Skin epidermis (tissue), 12 donors: ENCODE results near the gene AGBL4.

Experiments used
- H3K27ac ChIP-seq, 21 experiments: fragments of 200-600 bp; sonication (generic) in 11 of 21; one replicate each; pipeline ENCODE4 v1.5.0; 2020; ENCODE audit warnings: mild to moderate bottlenecking in 3 of 21, inconsistent platforms in 2 of 21, moderate library complexity in 2 of 21
- H3K4me3 ChIP-seq, 7 experiments: fragments of 200-600 bp; sonication (generic) in 2 of 7; one replicate each; pipeline ENCODE4 v1.5.0; 2020; ENCODE audit warnings: inconsistent platforms in 2 of 7, mild to moderate bottlenecking in 2 of 7, moderate library complexity in 1 of 7

AGBL4 gene

DNA sequence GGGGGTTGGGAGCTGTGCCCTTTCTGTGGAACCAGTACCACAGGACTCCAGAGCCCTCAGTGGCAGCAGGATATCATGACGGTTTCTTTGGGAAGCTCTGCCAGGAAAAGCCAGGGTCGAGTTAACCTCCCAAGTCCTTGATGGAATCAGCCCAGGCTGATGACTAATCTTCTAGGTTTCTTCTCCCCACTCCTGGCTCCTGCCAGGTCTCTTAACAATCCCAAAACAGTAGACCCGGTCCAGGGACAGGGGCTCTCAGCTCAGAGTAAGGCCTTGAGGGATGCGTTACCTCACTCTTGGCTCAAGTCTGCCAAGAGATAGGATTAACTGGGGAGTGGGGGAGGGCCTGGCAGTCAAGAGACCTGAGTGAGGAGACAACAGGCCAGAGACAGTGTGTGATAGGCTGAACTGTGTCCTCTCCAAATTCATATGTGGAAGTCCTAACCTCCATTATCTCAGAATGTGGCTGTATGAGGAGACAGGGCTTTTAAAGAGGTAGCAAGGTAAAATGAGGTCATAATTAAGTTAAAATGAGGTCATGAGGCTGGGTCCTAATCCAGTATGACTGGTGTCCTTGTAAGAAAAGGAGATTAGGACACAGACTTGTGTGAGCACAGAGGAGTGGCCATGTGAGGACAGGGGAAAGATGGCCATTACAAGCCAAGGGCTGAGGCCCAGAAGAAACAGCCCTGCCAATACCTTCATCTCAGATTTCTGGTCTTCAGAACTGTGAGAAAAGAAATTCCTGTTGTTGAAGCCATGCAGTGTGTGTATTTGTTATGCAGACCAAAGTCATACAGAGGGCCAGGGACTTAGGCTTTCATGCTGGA lies 1342.1 kb downstream of the AGBL4 start:
- H3K4me3 ChIP-seq: no peak overlapping the region
- peak overlapping the region in 1 of 21 experiments; percentile 7 for H3K27ac ChIP-seq

DNA sequence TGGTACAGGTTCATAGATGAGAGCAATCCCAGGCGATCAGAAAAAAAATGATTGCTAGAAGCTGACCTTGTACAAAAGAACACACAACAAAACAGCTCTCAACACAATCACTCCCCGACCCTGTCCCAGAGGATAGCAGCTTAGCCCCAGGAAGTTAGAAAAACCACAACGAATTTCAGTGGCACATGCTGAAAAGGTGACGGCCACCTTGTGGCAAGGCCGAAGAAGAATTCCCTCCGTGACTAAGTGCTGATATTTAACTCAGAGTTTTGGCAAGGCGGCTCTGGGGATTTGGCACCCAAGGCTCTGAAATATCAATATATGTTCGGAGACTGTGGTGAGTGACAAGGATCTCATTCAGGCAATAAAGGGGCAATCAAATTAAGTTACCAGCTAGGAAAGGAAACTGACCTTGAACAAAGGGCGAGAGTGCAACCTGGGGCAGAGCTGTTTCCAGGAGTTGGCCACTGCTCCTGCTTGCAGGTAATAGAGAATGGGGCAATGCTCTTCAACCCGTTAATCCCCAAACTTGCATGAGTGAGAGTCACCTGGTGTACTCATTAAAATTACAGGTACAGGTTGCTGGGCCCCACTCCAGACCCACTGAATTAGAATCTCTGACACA lies 1343.2 kb downstream of the AGBL4 start:
- no peak overlapping the region for H3K27ac ChIP-seq

DNA sequence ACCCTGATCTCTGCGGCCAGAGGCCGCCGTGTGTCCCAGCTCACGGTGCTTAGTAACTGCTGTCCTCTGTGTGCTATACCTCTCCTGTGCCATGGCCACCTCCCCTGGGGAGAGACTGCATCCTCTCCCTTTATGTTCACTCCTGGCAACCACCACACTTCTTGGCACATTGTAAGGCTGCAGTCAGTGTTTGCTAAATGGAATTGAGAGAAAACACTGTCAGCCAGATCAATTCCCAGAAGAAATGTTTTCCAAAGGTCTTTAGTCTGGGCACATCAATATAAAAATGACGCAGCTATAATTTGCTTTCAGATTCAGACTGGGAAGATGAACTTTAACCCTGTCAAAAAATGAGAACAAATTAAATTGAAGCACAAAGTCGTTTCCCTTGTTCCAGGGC lies 1343.9 kb downstream of the AGBL4 start:
- H3K4me3 ChIP-seq: no peak overlapping the region
- no peak overlapping the region for H3K27ac ChIP-seq

More for the DNA sequence above, 1343.2 kb downstream of the AGBL4 start:
- H3K4me3 ChIP-seq: no peak overlapping the region

DNA sequence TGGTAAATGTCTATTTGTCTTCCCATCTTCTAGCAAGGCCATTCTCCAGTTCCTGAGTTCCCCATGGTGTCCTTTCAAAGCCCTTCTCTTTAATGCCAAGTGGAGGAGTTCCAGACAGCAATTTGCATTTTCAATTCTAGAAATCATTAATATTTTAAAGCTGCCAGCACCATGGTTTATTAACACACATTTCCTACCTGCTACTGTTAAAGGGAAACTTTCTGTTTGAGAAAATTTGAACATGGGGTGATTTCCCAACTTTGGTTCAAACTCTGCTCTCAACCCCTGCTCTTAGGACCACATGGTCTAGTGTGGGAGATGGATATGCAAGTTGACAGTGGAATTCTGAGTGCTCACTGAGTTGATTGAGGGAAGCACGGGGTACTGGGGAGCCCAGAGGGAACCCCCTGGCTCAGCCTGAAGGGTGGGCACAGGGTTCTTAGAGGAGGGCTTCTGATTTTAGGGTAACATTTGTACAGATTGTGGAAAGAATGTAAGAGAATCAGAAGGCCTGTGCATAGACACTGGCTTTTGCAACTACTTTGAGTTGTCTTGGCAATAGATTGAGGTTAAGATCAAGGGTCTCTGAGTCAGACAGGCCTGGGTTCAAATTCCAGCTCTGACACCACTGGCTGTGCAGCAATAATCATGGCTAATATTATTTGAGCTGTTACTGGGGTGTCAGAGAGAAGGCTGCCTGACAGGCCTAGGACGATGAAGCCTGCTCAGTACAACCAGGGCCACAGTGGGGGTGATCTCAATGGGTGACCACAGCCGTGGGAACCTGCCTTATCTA lies 1344.8 kb downstream of the AGBL4 start:
- H3K27ac ChIP-seq: no peak overlapping the region
- no peak overlapping the region for H3K4me3 ChIP-seq

DNA sequence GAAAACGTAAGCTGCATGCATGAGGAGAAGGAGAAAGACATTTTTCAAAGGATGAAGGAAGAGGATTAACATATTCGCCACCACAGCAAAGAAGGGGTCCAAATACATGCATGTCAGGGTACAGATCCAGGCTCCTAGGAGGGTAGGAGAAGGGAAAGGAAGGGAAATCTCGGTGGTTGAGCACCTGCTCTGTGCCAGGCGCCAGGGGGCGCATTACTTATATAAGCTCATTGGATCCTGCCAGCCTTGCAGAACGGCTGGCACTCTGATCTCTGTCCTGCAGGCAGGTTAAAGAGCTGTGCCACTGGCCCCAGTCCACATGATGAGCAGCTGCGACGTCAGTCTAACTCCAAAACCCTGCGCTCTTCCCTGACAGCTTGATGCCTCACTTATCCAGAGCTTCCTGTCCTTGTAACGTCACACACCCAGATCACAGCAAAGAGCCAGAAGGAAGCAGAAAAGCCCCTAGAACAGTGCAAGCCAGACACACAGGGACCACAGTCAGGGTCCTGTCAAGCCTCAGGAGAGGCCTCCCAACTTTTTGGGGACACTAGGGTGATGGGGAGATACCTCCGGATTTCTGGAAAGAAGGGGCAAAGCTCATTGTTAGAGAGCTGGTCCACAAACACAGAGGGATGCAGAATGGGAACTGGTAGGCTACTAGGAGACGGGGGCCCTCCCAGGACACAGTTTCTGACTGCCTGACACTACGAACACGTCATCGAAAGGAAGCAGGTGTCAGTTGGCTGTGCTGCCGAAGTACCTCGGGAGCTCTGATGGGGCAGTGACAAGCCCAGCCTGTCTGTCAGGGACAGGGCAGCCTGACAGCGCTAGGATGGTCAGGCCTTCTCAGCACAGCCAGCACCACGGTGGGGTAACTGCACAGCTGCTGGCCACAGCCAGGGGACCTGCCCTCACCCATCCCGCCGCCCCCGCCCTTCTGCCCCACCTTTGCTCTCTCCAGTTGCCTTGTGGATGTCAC lies 1346.2 kb downstream of the AGBL4 start:
- no peak overlapping the region for H3K4me3 ChIP-seq
- no peak overlapping the region for H3K27ac ChIP-seq

DNA sequence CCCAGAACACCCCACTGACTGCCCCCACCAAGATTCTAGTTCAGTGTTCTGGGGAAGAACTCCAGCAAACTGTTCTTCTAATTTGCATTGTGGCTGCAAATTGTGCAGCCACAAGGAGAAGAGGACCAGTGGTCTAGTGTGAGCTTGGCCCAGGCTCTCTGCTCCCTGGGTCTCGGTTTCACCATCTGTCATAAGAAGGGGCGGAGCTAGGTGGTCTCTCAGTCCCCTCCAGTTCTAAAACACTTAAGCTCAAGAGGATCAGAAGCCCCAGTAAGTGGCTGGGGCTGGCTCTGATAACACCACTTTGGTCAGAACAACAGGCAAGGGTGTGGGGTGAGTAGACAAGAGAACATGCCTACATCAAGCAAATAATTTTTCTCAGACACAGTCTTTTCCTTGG lies 1346.9 kb downstream of the AGBL4 start:
- no peak overlapping the region for H3K4me3 ChIP-seq

DNA sequence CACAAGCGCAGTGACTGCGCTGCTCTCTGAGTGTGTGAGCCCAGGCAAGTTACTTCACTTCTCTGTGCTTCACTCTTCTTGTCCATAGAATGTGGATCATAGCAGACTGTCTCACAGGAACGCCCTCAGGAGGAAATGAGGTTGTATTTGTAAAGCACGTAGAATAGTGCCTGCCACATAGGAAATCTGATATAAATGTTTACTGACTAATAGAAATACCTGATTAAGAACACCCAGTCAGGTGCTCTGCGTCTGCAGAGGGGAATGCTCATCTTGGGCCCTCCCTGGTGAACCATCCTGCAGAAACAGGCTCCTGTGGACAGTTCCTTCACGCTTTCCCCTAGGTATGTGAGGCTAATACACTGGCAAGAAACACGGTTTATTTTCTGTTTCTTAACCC lies 1347.4 kb downstream of the AGBL4 start:
- H3K4me3 ChIP-seq: no peak overlapping the region
- no peak overlapping the region for H3K27ac ChIP-seq

More for the DNA sequence above, 1346.9 kb downstream of the AGBL4 start:
- no peak overlapping the region for H3K27ac ChIP-seq

DNA sequence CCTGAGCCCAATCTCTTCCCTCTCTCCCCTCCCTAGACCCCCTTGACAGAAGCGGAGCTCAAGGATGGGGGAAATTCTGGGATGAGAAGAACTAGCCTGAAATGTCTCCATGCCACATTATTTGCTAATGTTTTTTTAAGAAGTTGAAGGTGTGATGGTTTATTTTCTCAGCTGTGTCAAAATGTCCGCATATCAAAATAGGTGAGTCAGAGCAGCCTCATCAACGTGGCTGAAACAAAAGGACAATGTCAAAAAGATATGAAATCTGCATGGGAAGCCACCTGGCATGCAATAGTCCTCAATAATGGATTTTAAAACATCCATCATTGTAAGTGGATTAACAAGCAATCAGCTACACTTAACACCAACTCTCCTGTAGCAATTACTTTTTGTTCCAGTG lies 1348.5 kb downstream of the AGBL4 start:
- Histone ChIP-seq H3K4me3 (no peak overlapping the region), H3K27ac (no peak overlapping the region)

DNA sequence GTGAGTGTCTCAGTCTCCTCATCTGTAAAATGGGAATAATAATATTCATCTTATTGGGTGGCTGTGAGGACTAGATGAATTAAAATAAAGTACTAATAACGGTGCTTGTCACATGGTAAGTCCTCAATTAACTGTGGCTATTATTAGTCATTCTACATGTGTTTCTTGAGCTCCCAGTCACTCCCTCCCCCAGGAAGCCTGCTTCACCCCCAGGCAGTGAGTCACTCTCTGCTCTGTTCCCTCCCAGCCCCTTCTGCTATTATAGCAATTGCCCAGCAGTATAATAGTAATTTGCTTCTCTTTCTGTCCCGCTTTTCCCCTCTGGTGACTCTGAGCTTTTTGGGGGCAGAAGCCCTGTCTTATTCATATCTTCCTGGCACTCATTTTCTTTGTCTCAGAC lies 1349.1 kb downstream of the AGBL4 start:
- Histone ChIP-seq H3K27ac (no peak overlapping the region), H3K4me3 (no peak overlapping the region)

DNA sequence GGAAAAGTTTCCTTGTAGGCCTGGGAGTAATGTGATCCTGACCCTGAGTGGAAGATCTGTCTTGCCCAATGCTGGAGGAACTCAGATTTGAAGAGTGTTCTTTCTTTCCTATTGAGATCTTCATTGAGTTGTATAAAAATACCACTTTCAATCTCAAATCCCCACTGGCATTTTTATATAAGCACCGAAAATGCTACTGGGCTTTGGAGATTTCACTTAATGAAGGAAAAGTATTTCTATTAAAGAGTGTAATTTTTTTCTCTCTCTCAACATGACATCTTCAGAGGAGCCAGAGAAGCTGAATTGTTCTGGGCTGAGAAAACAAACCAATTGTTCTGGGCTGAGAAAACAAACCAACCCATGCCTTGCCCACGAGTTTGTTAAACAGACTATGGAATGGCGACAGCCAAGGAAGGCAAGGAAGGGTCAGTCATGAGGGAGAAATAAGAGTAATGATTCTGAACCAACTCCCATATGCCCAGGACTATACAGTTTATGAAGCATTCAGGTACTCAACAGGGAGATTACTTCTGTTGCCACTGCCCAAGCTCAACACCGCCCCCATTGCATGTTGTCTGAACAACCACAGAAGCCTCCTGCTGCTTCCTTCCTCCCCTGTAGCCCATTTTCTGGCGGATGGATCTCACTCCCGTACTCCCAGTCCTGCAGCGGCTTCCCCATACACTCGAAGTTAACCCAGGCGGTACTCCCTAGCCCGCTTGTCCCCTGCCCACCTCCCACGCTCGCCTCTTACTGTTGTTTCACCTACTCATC lies 1350.2 kb downstream of the AGBL4 start:
- Histone ChIP-seq H3K4me3 (no peak overlapping the region), H3K27ac (no peak overlapping the region)

DNA sequence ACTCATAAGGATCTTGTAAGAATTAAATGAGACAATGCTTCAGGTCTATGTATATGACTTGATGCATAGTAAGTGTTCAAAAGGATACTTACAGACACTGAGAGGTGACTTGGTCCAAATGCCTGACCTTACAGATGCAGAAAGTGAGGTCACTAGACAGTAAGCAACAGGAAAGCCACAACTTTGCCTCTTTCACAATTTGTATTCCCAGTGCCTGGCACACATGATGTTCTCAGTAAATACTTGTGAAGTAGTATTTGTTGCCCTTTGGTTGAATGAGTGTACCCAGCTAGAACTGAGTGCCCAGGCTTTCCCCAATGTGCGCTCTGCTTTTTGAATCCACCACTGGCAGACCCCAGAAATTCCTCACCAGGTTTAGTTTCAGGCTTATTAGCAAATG lies 1352.2 kb downstream of the AGBL4 start:
- H3K4me3 ChIP-seq: no peak overlapping the region
- H3K27ac ChIP-seq: no peak overlapping the region

DNA sequence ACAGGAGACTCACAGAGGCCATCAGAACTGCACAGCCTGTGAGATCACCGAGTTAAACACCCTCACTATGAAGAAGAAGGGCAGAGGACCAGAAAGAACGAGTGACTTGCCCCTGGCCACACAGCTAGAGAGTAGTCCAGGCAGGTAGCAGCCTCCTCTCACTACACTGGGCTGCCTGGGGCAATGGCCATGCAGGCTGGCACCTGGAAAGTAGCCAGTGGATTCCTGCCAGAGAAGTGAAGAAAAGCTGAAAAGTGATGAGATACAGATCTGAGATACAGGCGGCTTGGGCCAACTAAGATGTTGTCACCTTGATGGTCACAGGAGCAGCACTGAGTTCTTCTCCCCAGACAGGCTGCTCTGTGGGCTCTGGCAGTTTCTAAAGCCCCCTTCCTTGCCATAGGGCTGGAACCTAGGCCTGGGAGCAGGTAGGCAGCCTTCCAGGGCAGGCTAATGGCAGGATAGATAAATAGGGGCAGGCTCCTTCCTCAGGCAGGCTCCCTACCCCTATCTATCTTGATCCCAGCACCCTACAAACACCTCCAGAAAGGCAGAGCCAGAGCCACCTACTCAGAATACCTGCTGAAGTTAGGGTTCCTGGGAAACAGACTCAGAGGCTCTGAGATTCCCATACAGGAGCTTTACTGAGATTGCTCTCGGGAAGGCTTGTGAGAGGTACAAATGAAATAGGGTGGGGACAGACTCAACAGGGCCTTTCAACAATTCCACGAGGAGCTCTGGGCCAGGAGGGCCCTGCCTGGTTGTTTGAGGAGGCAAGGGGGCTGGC lies 1353.3 kb downstream of the AGBL4 start:
- Histone ChIP-seq H3K27ac (no peak overlapping the region), H3K4me3 (no peak overlapping the region)

DNA sequence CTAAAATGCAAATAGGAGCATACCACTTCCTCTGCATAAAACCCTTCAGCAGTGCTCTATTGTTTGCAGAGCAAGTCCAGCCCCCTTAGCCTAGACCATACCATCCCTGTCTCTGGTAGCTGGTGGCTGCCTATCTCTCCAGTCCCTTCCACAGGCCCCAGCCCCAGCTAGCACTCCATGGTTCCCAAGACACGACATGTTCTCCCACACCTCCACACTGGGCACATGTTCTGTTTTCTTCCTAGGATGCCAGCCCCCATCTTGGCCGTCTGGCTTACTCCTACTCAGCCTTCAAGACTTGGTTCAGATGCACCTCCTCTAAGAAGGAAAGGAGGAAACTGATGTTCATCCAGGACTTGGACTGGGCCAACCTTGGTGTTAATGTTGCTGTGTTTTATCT lies 1355.4 kb downstream of the AGBL4 start:
- H3K27ac ChIP-seq: no peak overlapping the region

DNA sequence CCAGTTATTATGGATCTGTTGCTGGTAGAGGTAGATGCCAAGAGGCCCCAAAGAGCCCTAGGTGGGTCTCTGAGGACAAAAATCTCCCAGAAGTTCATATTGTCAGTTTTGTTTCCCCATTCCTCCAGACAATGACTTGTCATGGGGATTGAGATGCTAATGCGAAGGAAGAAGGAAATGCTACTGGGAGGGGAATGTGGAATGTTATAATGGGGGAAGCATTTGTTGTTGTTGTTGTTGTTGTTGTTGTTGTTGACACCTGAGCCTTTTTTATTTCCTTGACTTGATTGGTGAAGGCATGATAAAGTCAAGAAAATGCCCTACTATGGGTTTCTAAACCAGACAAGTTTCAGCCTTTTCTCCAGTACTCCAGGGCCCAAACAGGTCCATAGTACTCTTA lies 1356.0 kb downstream of the AGBL4 start:
- H3K27ac ChIP-seq: no peak overlapping the region

More for the DNA sequence above, 1355.4 kb downstream of the AGBL4 start:
- no peak overlapping the region for H3K4me3 ChIP-seq

DNA sequence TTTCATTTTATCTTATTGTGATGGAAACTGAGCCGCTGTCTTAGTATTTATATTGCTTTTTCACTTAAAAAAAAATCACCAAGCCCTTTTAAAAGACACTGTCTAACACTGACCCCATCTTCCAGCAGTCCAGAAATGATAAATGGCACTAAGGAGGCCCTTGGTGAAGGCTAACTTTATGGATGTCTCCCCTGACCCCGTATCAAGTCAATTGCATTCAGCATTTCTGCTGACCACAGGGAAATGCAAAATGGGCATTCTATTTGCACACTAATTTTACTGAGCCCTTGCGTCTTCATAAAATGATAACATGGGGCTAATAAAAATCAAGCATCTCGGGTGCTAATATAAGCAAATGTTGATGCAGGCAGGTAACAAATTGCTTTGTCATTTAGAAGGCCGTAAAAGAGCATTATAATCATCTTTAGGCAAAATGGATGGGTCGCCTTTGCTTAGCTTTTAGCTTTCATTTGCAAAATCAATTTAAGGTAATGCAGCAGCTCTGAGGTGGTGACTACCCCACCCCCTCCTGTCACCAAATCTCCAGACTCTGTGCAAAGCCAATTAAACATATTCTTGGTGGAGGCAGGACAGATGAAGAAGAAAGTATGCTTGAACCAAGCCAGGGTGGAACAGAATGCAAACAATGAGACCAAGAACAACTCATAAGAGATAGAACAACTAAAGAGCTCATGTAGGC lies 1357.9 kb downstream of the AGBL4 start:
- Histone ChIP-seq H3K27ac (no peak overlapping the region), H3K4me3 (no peak overlapping the region)

More for the DNA sequence above, 1356.0 kb downstream of the AGBL4 start:
- H3K4me3 ChIP-seq: no peak overlapping the region

DNA sequence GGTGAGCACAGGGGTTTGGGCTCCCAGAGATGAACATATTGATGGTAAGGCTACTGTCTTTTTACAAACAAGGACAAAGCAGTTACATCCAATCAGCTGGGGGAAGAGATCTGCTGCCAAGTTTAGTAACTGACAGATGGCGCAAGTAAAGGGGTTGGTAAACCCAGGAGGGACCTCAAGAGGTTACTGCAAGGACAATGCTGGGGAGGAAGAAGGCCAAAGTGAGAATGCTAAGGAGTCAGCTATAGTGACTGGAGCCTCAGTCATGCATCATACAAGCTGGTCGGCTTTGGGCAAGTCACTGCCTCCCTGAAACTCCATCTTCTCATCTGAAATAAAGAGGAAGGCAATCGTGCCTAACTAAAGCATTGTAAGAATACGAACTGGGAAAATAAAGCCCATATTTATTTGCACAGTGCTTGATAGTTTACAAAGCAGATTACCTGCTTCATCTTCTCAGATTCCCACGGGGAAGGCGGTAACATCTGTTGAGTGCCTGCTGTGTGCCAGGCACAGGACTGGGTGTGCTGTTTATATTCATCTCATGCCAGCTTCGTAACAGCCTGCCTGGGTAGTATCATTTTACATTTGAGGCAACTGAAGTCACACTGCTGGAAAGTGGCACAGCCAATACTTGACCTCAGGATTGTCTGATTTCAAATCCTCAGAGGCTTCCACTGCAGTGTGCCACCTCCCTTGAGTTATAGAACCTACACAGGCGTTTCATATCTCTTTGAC lies 1361.9 kb downstream of the AGBL4 start:
- H3K27ac ChIP-seq: no peak overlapping the region
- H3K4me3 ChIP-seq: no peak overlapping the region

DNA sequence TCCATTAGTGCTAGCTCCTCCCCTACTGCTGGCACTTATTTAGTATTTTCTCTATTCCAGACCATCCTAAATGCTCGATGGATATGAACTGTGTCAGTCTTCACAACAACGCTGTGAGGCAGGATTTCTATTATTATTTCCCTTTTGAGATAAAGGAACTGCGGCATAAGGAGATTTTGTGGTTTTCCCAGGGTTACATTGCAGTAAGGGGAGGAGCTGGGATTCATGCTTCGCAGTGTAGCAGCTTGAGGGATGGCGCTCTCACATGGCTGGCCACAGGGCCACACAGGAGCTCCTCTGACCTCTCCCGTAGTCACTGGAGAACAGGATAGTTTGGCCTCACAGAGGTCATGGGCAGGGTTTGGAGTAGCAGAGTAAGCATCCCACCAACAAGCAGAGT lies 1364.0 kb downstream of the AGBL4 start:
- no peak overlapping the region for H3K4me3 ChIP-seq
- H3K27ac ChIP-seq: no peak overlapping the region
